ENCODE measurements around the gene PODXL2.

PODXL2 gene

GRCh38 chr3:127715532-127715931 lies 86.5 kb downstream of the PODXL2 start:
- ChIA-PET CTCF (interaction anchor here (0.8 to 1.1 kb wide), 2 partner anchors 9 to 20 kb away, joined by 3 read pairs; no protein-coding TSS in a partner anchor), POLR2A (no interaction called here)
- DNase-seq (ENCODE audit: extremely low spot score) = no peak
- no peak for TF ChIP-seq CTCF (IDR thresholded peaks at IDR 0.05; ENCODE audit: control extremely low read depth, extremely low read depth, low read depth, missing control alignments)

GRCh38 chr3:127716384-127716783 lies 87.4 kb downstream of the PODXL2 start:
- ChIA-PET CTCF (interaction anchor here (1.1 to 1.2 kb wide), 2 partner anchors 10 to 22 kb away, joined by 3 to 4 read pairs; no protein-coding TSS in a partner anchor), POLR2A (no interaction called here)
- no peak for TF ChIP-seq CTCF (IDR thresholded peaks at IDR 0.05; ENCODE audit: control extremely low read depth, extremely low read depth, low read depth, missing control alignments)
- no peak for DNase-seq (ENCODE audit: extremely low spot score)

GRCh38 chr3:127717357-127718244 lies 88.6 kb downstream of the PODXL2 start:
- no peak for TF ChIP-seq CTCF (IDR thresholded peaks at IDR 0.05; ENCODE audit: control extremely low read depth, extremely low read depth, low read depth, missing control alignments)
- no peak for DNase-seq (ENCODE audit: extremely low spot score)
- ChIA-PET CTCF (interaction anchor here (1.0 to 1.2 kb wide), 3 partner anchors 9 to 23 kb away, joined by 3 to 4 read pairs (median 3); no protein-coding TSS in a partner anchor), POLR2A (no interaction called here)

GRCh38 chr3:127718245-127718915 lies 89.4 kb downstream of the PODXL2 start:
- ChIA-PET CTCF (no interaction called here), POLR2A (no interaction called here)
- DNase-seq (ENCODE audit: extremely low spot score) = no peak
- TF ChIP-seq CTCF (IDR thresholded peaks at IDR 0.05; ENCODE audit: control extremely low read depth, extremely low read depth, low read depth, missing control alignments) = no peak

GRCh38 chr3:127718916-127719290 lies 89.9 kb downstream of the PODXL2 start:
- POLR2A ChIA-PET = no interaction called here
- CTCF ChIA-PET = no interaction called here
- DNase-seq (ENCODE audit: extremely low spot score) = no peak
- no peak for TF ChIP-seq CTCF (IDR thresholded peaks at IDR 0.05; ENCODE audit: control extremely low read depth, extremely low read depth, low read depth, missing control alignments)

GRCh38 chr3:127719369-127719768 lies 90.4 kb downstream of the PODXL2 start:
- no peak for TF ChIP-seq CTCF (IDR thresholded peaks at IDR 0.05; ENCODE audit: control extremely low read depth, extremely low read depth, low read depth, missing control alignments)
- ChIA-PET POLR2A (no interaction called here), CTCF (no interaction called here)
- DNase-seq (ENCODE audit: extremely low spot score) = no peak

Measured in GM10248 (cell line).